Measurements from ENCODE around the gene GPR142.

Gene GPR142

DNA sequence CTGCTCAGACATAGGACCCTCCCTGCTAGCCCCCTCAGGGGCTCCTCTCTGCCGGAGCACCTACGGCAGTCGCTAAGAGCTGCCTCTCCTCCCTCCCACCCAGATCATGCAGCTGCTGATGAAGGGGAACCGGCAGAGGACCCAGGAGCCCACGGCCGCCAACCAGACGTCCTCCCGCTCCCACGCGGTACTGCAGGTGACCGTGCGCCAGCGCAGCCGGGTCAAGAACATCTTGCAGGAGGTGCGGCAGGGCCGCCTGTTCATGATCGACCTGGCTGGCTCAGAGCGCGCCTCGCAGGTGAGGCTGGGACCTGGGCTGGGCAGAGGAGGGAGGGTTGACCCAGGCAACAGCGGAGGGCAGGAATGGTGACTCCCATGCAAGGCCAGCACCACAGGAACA lies 22.6 kb upstream of the GPR142 start:
- DNase-seq (ENCODE audit: low spot score) = no peak

DNA sequence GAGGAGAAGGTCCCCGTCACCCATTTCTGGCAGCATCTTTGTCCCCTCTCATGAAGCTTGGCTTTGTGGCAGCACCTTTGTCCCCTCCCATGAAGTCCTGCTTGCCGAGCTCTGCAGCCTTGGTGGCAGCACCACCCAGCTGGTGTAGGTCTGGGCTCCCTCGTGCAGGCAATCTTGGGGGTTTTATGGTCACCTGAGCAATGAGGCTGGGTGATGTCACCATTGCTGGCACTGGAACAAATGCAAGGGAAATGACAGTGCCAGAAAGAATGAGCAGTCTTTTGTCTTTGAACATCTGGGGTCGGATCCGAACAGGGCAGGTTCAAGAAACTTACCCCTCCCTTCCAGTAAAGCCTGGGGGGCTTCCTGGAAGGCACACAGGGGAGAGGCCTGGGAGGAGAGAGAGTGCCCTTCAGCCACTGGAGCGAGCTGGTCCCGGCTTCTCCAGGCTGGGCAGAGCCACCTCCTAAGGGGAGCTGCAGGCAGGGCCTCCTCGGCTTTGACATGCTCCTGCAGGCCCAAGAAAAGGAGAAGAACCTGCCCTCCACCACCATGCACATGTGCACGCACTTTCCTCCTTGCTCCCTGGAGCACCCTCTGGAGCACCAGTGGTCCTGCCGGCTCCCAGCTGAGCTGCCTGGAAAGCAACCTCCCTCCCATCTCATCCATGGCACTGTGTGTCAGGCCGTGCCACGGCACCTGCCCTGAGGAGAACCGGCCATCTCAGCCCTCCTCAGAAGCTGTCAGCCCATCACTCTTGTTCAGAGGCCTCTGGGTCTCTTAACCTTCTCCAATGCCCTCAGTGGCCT lies 21.7 kb upstream of the GPR142 start:
- no peak for DNase-seq (ENCODE audit: low spot score)

DNA sequence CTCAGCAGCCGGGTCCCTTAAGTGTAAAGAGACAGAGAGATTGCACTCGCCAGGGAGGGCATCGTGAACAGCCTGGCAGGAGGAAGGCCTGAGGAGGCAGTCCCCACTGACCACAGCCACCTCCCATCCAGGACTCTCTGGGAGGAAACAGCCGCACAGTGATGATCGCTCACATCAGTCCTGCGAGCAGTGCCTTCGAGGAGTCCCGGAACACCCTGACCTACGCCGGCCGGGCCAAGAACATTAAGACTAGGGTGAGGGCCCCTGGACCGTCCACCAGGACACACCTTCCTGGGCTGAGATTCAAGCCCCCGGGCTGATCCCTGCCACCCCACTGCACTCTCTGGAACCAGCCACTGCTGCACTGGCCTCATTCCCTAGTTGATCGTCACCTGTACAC lies 19.7 kb upstream of the GPR142 start:
- no peak for DNase-seq (ENCODE audit: low spot score)

DNA sequence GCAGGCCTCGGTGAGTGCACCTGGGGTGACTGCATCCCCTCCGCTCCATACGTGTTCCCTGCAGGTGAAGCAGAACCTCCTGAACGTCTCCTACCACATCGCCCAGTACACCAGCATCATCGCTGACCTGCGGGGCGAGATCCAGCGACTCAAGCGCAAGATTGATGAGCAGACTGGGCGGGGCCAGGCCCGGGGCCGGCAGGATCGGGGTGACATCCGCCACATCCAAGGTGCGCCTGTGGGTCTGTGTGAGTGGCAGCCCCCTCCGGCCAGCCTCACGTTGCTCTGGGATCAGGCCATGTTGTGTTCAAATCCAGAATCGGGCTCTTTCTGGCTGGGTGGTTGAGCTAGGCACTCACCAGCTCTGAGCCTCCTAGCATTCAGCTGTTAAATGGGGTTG lies 18.2 kb upstream of the GPR142 start:
- DNase-seq (ENCODE audit: low spot score) = no peak

DNA sequence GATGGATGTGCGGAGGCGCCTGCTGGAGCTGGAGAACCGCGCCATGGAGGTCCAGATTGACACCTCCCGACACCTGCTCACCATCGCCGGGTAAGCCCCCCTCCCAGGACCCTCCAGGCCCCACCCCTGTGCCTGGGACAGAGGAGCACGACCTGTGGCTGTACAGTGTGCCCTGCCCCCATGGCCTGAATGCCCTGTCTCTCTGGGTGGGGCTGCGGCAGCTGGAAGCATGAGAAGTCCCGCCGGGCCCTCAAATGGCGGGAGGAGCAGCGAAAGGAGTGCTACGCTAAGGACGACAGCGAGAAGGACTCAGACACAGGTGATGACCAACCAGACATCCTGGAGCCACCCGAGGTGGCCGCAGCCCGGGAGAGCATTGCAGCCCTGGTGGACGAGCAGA lies 16.8 kb upstream of the GPR142 start:
- no peak for DNase-seq (ENCODE audit: low spot score)

GRCh38 chr17:74351552-74352210 lies 15.6 kb upstream of the GPR142 start:
- DNase-seq (ENCODE audit: low spot score) = no peak

GRCh38 chr17:74353446-74354060 lies 13.8 kb upstream of the GPR142 start:
- no peak for DNase-seq (ENCODE audit: low spot score)

- DNase-seq (ENCODE audit: low spot score) = peak; percentile 45
Measured at GRCh38 chr17:74354123-74354522, 13.2 kb upstream of the GPR142 start.

- no peak for DNase-seq (ENCODE audit: low spot score)
Measured at GRCh38 chr17:74354561-74354960, 12.7 kb upstream of the GPR142 start.

DNA sequence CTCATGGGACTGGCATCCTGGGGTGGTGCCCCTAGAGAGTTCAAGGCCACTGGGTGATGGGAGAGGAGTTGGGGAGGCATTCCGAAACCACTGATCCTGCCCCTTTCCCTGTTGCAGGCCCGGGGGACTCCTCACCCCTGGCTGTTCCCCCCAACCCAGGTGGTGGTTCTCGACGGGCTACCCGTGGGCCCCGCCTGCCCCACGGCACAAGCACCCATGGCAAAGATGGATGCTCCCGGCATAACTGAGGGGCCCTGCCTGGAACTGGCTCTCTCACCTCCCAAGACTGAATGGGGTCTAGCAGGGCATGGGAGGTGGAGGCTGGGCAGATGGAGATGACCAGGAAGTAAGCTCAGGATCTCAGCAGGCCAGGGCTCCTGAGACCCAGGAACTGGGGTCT lies 12.2 kb upstream of the GPR142 start:
- DNase-seq (ENCODE audit: low spot score) = no peak

DNA sequence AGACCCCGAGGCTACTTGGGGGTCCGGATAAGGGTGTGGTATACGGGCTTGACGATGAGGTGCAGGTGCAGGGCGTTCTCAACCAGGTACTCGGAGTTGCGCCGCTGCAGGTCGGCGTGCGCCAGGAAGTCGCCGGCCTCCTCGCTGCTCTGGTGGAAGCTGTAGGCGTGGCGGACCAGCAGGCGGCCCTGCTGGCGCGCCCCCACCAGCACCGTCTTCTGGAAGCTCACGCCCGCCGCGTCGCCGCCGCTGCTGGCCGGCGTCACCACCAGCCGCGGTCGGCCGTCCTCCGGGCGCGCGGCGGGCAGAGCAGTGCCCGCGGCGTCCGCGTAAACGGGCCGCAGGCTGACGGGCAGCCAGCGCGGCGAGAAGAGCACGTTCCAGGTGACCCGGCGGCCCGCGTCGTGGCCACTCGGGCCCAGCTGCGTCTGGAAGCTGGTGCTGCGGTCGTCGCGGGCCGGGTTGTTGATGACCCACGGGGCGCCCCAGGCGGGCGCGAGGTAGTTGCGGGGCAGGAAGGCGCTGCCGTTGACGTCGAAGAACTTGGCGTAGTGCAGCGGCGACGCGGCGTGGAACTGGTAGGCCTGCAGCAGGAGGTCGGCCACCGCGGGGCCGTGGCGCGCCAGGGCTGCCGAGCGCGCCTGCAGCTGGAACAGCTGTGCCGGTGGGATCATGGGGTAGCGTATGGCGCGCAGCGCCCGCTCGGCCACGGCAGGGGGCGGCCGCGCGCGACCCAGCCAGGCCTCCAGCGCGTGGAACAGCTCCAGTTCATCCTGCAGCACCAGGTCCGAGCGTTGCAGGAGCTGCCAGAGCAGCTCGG lies 10.4 kb upstream of the GPR142 start:
- no peak for DNase-seq (ENCODE audit: low spot score)

GRCh38 chr17:74357466-74357809 lies 9.9 kb upstream of the GPR142 start:
- DNase-seq (ENCODE audit: low spot score) = no peak

DNA sequence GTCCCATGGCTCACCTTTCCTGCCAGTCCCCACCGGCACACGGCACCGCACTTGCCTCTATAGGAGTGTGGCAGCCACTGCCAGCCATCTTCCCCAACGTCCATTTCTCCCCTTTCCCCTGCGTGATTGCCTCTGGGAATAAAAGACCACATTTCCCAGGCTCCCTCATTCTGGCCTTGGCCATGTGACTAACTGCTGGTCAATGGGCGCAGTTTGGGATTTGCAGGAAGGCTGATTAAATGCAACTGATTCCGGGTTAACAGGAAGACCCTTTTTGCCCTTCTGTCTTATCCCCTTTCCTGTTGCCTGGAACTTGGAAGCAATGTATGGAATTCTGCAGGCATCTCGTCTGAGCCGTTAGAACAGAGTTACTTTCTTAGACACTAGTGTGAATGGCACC lies 8.6 kb upstream of the GPR142 start:
- DNase-seq (ENCODE audit: low spot score) = no peak

- no peak for DNase-seq (ENCODE audit: low spot score)
Measured at GRCh38 chr17:74359916-74360315, 7.4 kb upstream of the GPR142 start.

DNA sequence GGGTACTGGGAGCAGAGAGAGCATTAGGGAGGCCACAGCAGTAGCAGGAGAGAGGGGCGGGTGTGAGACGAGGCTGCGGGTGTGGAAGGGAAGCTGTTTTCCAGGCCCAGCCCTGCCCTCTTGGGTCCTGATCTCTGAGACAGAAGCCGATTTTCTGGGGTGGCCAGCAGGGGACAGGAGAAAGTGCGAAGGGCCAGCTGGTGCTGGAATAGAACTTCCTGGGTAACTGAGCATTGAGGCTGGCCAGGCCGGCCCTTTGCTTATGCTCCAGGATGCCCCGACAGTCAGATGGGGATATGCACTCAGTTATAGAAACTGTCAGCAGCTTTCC lies 6.4 kb upstream of the GPR142 start:
- DNase-seq (ENCODE audit: low spot score) = no peak

GRCh38 chr17:74361230-74362068 lies 5.9 kb upstream of the GPR142 start, which contains the start of gene BTBD17:
BTBD17 (minus strand) TSS chr17:74361868; CDS start chr17:74361819, 49 bp downstream.
- peak; percentile 35 for DNase-seq (ENCODE audit: low spot score)

GRCh38 chr17:74362069-74362405 lies 5.3 kb upstream of the GPR142 start:
- no peak for DNase-seq (ENCODE audit: low spot score)

DNA sequence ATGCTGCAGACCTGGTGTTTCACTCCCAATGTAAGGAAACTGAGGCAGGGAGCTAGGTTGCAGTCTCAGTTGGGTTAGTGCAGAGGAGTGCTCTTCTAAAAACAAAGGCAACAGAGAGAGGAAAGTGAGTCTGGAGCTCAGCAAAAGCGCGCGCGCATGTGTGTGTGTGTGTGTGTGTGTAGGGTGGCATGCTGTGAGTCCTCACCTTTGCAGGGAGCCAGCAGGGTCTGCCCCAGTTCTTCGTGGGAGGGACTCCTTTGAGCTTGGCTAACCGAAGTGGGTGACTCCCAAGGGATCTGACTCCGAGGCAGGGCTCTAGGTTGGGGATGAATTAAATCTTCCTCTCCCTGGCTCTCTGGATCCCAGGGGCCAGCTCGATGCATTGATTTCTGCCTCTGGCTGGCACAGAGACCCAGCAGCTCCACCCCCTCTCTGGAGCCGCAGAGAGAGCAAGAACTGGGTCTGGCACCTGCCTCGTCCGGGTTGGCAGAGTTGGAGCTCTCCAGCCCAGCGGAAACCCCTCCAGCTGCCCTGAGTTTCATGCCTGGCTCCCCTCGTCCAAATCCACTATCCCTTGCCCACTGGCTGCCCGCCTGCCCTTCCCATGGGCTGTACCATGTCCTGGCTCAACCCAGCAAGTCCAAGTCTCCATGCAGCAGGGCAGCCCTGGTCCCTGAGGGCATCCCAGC lies 4.4 kb upstream of the GPR142 start:
- no peak for DNase-seq (ENCODE audit: low spot score)

DNA sequence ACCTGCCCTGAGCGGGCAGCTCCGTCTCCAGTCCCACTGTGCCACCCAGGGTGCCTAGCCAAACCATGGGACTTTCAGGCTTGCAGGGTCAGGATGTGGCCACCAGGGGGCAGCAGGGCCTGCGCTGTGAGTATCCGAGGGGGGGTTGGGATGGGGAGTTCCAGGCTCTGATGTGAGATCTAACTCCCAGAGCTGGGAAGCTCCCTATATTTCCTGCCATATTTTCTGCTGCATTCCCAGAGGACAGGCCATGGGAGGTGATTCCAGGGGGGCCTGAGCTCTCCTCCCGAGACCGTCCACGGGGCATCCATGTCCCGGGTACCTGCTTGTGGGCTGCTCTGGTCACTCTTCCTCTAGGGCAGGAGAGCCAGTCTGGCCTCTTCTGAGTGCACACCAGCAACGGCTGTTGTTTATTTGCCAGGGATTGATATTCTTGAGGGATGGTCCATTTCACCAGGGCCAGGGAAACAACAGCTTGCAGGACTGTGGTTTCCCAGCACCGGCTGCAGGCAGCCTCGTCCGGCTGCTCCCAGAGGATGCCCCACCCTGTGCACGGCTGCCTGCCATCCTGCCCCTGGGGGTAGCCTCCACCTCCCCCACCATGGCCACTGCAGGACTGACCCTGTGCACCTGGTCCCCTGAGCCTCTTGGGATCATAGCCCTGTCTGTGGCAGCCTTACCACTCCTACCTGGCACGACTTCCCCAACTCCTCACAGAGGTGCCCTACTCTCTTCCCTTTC lies 1.2 kb downstream of the GPR142 start:
- DNase-seq (ENCODE audit: low spot score) = peak; percentile 74

DNA sequence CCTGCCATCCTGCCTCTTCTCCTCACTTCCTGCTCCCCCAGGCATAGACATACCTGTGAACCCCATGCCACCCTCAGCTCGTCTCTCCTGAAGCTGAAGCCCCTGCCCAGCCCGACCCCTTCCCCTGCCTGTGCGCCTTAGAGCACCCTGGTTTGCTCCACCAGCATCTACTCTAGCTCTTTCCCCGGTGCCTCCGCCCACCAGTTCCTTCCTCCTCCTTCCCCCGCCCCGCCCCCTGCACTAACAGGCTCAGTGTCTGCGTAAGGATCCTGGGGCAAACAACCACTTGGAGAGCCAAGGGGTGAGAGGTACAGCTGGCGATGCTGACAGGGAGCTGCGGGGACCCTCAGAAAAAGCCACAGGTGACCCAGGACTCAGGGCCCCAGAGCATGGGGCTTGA lies 1.9 kb downstream of the GPR142 start:
- DNase-seq (ENCODE audit: low spot score) = no peak

All from hematopoietic multipotent progenitor cell treated with erythropoietin and hydrocortisone succinate and interleukin-3 and kit ligand, for 15 days (in vitro differentiated cells).